Transverse colon (tissue), 4 donors: ENCODE measurements around the gene PNLDC1. TPM values are rescaled to one million over a fixed set of nuclear protein-coding genes. Genes with fewer than 3 reads are reported as not detected.
"Not testable (repeated sequence)": the region's sequence is repeated elsewhere in the genome, so short reads cannot be mapped to it uniquely, and the experiment has no call there.

Experiments
- DNase-seq: peaks from one replicate; pipeline ENCODE4 v3.0.0-alpha.2; 2019
- H3K27ac ChIP-seq, 4 donors: fragments of 200-600 bp; sonication (generic); 2 replicates each; pipeline ENCODE4 v1.5.1; 2016 to 2018; ENCODE audit warnings: inconsistent platforms in 4 of 4
- H3K27me3 ChIP-seq: fragments of 200-600 bp; sonication (generic); 2 replicates; pipeline ENCODE4 v1.5.1; 2017; ENCODE audit warnings: inconsistent platforms
- H3K36me3 ChIP-seq, 4 donors: fragments of 200-600 bp; sonication (generic); 2 replicates each; pipeline ENCODE4 v1.5.1; 2017 to 2019; ENCODE audit warnings: inconsistent platforms in 4 of 4
- H3K4me1 ChIP-seq, 4 donors: fragments of 200-600 bp; sonication (generic); 2 replicates each; pipeline ENCODE4 v1.5.1; 2017 to 2020; ENCODE audit warnings: inconsistent platforms in 4 of 4
- H3K4me3 ChIP-seq, 4 donors: fragments of 200-600 bp; sonication (generic); 1 replicate in 1 of 4; 2 replicates in 3 of 4; pipeline versions ENCODE4 v1.5.1 to v1.6.1; 2017 to 2019; ENCODE audit warnings: inconsistent platforms in 4 of 4
- H3K9me3 ChIP-seq, 2 donors: fragments of 200-600 bp; sonication (generic); 2 replicates each; pipeline ENCODE4 v1.5.1; 2017 to 2019; ENCODE audit warnings: inconsistent platforms in 2 of 2
- EP300 ChIP-seq: sonication (generic); formaldehyde crosslinking; IDR thresholded peaks from one replicate; pipeline ENCODE4 v1.6.1; 2017; ENCODE audit warnings: antibody characterized with exemption, low read depth
- POLR2A ChIP-seq: fragments of 450-650 bp; IDR thresholded peaks from one replicate; pipeline ENCODE4 v1.6.1; 2016; ENCODE audit warnings: antibody characterized with exemption, mild to moderate bottlenecking, moderate library complexity
- POLR2AphosphoS5 ChIP-seq, 3 donors: sonication (generic); formaldehyde crosslinking; IDR thresholded peaks; one replicate each; pipeline ENCODE4 v1.6.1; 2016; ENCODE audit warnings: antibody characterized with exemption in 3 of 3
- WGBS, 2 donors: methylation state at CpG; one replicate each; pipeline ENCODE4 v1.1.5; 2018; ENCODE audit warnings: low coverage in 1 of 2; 5-methylcytosine and 5-hydroxymethylcytosine counted together
- in situ Hi-C, 4 donors: fragments of 200-750 bp; cut with MboI; loops; one replicate each; pipeline versions ENCODE4 v1.15.0 to v1.15.1; 2017; ENCODE audit warnings: low sequenced_read_pairs in 3 of 4, low pct_ligation_motif_present in 1 of 4, low pct_unique_long_range_greater_than_20kb in 1 of 4
- intact Hi-C: fragments of 100-400 bp; cut with DNase I; formaldehyde crosslinking; loops from one replicate; pipeline ENCODE4 v1.15.1; 2023; ENCODE audit warnings: low total_unique reads
- total RNA-seq, 4 donors: library from RNA; depleted of rRNA; stranded (reverse); fragments of >200 nt; gene quantifications; one replicate each; pipeline ENCODE4 v1.1.0, GENCODE V29; 2016
- TF ChIP-seq, protein P1 (sequence below), 5 experiments: fragments of 200-600 bp in 3 of 5; fragments of 450-650 bp in 2 of 5; sonication (generic) in 3 of 5; IDR thresholded peaks; 1 replicate in 2 of 5; 2 replicates in 3 of 5; pipeline ENCODE4 v1.5.1; 2016 to 2017; ENCODE audit warnings: antibody characterized with exemption in 5 of 5, inconsistent platforms in 3 of 5, mild to moderate bottlenecking in 2 of 5, moderate library complexity in 1 of 5

Gene PNLDC1
- total RNA-seq, 4 donors from 2014 or later, result 1.5 TPM; not detected in 3

DNA sequence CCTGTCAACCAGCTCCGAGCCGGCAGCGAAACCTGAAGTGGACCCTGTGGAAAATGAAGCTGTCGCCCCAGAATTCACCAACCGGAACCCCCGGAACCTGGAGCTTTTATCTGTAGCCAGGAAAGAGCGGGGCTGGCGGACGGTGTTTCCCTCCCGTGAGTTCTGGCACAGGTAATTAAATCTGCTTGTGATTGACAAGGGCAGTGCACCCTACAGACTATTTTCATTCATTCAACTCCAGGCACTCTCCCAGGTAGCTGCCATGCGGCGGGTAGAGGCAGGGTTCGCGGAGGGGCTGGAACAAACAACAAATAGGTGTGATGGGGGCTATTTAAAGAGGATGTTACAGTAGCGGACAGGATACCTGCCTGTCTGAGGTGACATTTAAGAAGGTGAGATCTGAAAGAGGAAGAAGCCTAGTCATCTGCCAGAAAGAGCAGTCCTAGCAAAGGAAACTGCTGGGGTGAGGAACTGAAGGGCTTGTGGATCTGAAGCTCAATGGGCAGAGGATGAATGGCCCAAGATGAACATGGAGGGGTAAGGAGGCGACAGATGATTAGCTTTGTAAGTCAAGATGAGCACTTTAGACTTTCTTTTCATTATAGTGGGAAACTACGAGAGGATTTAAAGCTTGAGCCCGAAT, 9.0 kb upstream of the PNLDC1 start:
- in situ Hi-C loops, result loop anchor here in 2 of 4 donors (25.0 kb wide), 1 partner anchor 104 kb away; the partner anchor contains the start of gene SOD2 (in 2 of the 2)
- H3K4me1 ChIP-seq, result peaks cover 27 to 49% (median 37%) of the 10 kb centered on the region in 4 donors
- 10 to 23% methylated on average over 6 to 17 of the region's 18 CpGs for WGBS, 2 donors

DNA sequence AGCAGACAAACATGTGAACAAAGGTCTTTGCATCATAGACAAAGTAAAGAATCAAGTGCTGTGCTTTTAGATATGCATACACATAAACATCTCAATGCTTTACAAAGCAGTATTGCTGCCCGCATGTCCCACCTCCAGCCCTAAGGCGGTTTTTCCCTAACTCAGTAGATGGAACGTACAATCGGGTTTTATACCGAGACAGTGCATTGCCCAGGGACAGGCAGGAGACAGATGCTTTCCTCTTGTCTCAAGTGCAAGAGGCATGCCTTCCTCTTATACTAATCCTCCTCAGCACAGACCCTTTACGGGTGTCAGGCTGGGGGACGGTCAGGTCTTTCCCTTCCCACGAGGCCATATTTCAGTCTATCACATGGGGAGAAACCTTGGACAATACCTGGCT, 5.1 kb upstream of the PNLDC1 start:
- Histone ChIP-seq H3K4me1 (peaks cover 17 to 24% (median 21%) of the 10 kb centered on the region in 4 donors), H3K36me3 (peaks cover 0 to 17% (median 7%) of the 10 kb centered on the region in 4 donors)
- intact Hi-C loops, H3K27me3 ChIP-seq, DNase-seq, H3K4me3 ChIP-seq, H3K9me3 ChIP-seq, H3K27ac ChIP-seq: not testable (repeated sequence)
- 57 to 90% methylated on average over 3 to 8 of the region's 8 CpGs for whole genome bisulfite sequencing, 2 donors
- in situ Hi-C loops, result loop anchor here in 2 of 4 donors (25.0 kb wide), 1 partner anchor 108 kb away; the partner anchor contains the start of gene SOD2 (in 2 of the 2)

More for the DNA sequence above, 9.0 kb upstream of the PNLDC1 start:
- Histone ChIP-seq H3K27ac (peak overlapping the region; percentile 92 to 100 (median 99)), H3K36me3 (peaks cover 0 to 25% (median 5%) of the 10 kb centered on the region in 4 donors), H3K27me3 (no peaks in the 10 kb centered on the region), H3K9me3 (no peaks in the 10 kb centered on the region), H3K4me3 (peak overlapping the region; percentile 80 to 84 (median 82))
- peak; percentile 28 for DNase-seq
- intact Hi-C loops, result loop anchor here (2.0 kb wide), 1 partner anchor 100 kb away; no protein-coding TSS in a partner anchor
- TF ChIP-seq EP300, result no peak
- TF ChIP-seq, protein P1, sequence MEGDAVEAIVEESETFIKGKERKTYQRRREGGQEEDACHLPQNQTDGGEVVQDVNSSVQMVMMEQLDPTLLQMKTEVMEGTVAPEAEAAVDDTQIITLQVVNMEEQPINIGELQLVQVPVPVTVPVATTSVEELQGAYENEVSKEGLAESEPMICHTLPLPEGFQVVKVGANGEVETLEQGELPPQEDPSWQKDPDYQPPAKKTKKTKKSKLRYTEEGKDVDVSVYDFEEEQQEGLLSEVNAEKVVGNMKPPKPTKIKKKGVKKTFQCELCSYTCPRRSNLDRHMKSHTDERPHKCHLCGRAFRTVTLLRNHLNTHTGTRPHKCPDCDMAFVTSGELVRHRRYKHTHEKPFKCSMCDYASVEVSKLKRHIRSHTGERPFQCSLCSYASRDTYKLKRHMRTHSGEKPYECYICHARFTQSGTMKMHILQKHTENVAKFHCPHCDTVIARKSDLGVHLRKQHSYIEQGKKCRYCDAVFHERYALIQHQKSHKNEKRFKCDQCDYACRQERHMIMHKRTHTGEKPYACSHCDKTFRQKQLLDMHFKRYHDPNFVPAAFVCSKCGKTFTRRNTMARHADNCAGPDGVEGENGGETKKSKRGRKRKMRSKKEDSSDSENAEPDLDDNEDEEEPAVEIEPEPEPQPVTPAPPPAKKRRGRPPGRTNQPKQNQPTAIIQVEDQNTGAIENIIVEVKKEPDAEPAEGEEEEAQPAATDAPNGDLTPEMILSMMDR (IDR thresholded peaks at IDR 0.05), result no peak
- no peak for TF ChIP-seq POLR2AphosphoS5 (IDR thresholded peaks at IDR 0.05)
- no peak for TF ChIP-seq POLR2A

DNA sequence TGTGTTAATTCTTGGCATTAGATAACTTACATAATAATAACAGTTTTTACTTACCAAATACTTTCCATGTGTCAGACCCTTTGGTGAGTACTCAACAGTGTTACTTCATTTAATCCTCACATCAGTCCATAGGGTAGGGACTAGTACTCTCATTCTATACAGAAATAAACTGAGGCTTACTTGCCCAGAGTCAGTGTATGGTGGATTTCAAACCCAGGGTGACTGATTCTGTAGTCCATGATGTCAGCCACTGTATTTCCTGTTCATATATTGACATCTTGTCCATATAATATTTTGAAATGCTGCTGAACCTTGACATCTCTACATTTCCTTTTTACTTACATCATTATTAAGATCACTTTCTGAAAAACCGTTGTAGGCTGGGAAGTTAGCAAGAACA, 2.5 kb upstream of the PNLDC1 start:
- peaks cover 3 to 6% (median 5%) of the 10 kb centered on the region in 4 donors for H3K4me1 ChIP-seq
- no peak overlapping the region for H3K4me3 ChIP-seq
- DNase-seq, result no peak
- TF ChIP-seq, protein P1 (IDR thresholded peaks at IDR 0.05), result no peak
- H3K9me3 ChIP-seq, result no peaks in the 10 kb centered on the region
- peaks cover 0 to 17% (median 4%) of the 10 kb centered on the region in 4 donors for H3K36me3 ChIP-seq
- WGBS, 2 donors, result 40 to 43% methylated on average over 1 of the region's 1 CpG
- H3K27ac ChIP-seq, result no peak overlapping the region
- in situ Hi-C loops, result loop anchor here in 2 of 4 donors (25.0 kb wide), 1 partner anchor 110 kb away; the partner anchor contains the start of gene SOD2 (in 2 of the 2)
- intact Hi-C loops, result no loop called here
- no peaks in the 10 kb centered on the region for H3K27me3 ChIP-seq

- in situ Hi-C loops, result no loop called here
- Histone ChIP-seq H3K9me3 (no peaks in the 10 kb centered on the region), H3K36me3 (peaks cover 0 to 17% (median 0%) of the 10 kb centered on the region in 4 donors), H3K27me3 (no peaks in the 10 kb centered on the region), H3K27ac (no peak overlapping the region), H3K4me1 (peaks cover 0 to 6% (median under 1%) of the 10 kb centered on the region in 4 donors), H3K4me3 (no peak overlapping the region)
- 65 to 80% methylated on average over 2 to 8 of the region's 8 CpGs for WGBS, 2 donors
- no peak for TF ChIP-seq POLR2A
- TF ChIP-seq EP300, result no peak
- TF ChIP-seq, protein P1 (IDR thresholded peaks at IDR 0.05), result no peak
- TF ChIP-seq POLR2AphosphoS5 (IDR thresholded peaks at IDR 0.05), result no peak
- no peak for DNase-seq
- intact Hi-C loops, result no loop called here
Measured at GRCh38 chr6:159801935-159802334, 1.9 kb downstream of the PNLDC1 start.
